Kidney epithelial cell (primary cell): ENCODE measurements around the gene IL17RB. TPM values are rescaled to one million over a fixed set of nuclear protein-coding genes. Genes with fewer than 3 reads are reported as not detected.

Experiments
- DNase-seq: peaks from one replicate; pipeline ENCODE4 v3.0.0-alpha.2; 2010; ENCODE audit warnings: low read depth
- H3K27me3 ChIP-seq: 2 replicates; pipeline ENCODE4 v1.6.0; 2011; ENCODE audit warnings: low read length; ENCODE audit not compliant: control insufficient read depth, insufficient read depth
- H3K36me3 ChIP-seq: 2 replicates; pipeline ENCODE4 v1.5.1; 2011; ENCODE audit warnings: low read length; ENCODE audit not compliant: control insufficient read depth, insufficient read depth
- H3K4me3 ChIP-seq: 2 replicates; pipeline ENCODE4 v1.5.1; 2011; ENCODE audit warnings: low read depth, mild to moderate bottlenecking, control low read depth, low read length
- CTCF ChIP-seq: IDR thresholded peaks from 2 replicates; pipeline ENCODE4 v1.5.1; 2011; ENCODE audit warnings: mild to moderate bottlenecking, moderate library complexity, low read length, control low read depth, inconsistent platforms; ENCODE audit not compliant: insufficient read depth, poor library complexity, severe bottlenecking
- total RNA-seq: library from RNA; depleted of rRNA; stranded (reverse); fragments of >200 nt; gene quantifications from 2 replicates; pipeline ENCODE4 v1.2.3, GENCODE V29; 2015

Gene IL17RB
- total RNA-seq, 1 donor from 2014 or later = 0.04 TPM

- DNase-seq = no peak
- no peaks in the 10 kb centered on the region for H3K27me3 ChIP-seq
- TF ChIP-seq CTCF = no peak
- no peaks in the 10 kb centered on the region for H3K36me3 ChIP-seq
- H3K4me3 ChIP-seq = peak overlapping the region; percentile 50
Observed at GRCh38 chr3:53892286-53892637, 45.9 kb downstream of the IL17RB start.

- no peaks in the 10 kb centered on the region for H3K27me3 ChIP-seq
- H3K36me3 ChIP-seq = no peaks in the 10 kb centered on the region
- H3K4me3 ChIP-seq = no peak overlapping the region
- TF ChIP-seq CTCF = no peak
- DNase-seq = no peak
Observed at GRCh38 chr3:53899750-53900149, 53.4 kb downstream of the IL17RB start.

- no peak for TF ChIP-seq CTCF
- DNase-seq = no peak
- H3K27me3 ChIP-seq = no peaks in the 10 kb centered on the region
Observed at GRCh38 chr3:53900666-53901331, 54.4 kb downstream of the IL17RB start.

GRCh38 chr3:53902067-53902466 lies 55.7 kb downstream of the IL17RB start:
- Histone ChIP-seq H3K36me3 (no peaks in the 10 kb centered on the region), H3K4me3 (no peak overlapping the region), H3K27me3 (no peaks in the 10 kb centered on the region)
- no peak for TF ChIP-seq CTCF
- DNase-seq = no peak

More at GRCh38 chr3:53900666-53901331, 54.4 kb downstream of the IL17RB start:
- H3K4me3 ChIP-seq = no peak overlapping the region
- no peaks in the 10 kb centered on the region for H3K36me3 ChIP-seq

- no peak for DNase-seq
- TF ChIP-seq CTCF = no peak
- Histone ChIP-seq H3K36me3 (no peaks in the 10 kb centered on the region), H3K4me3 (no peak overlapping the region), H3K27me3 (no peaks in the 10 kb centered on the region)
Observed at GRCh38 chr3:53902711-53903110, 56.3 kb downstream of the IL17RB start.

- Histone ChIP-seq H3K27me3 (no peaks in the 10 kb centered on the region), H3K36me3 (no peaks in the 10 kb centered on the region), H3K4me3 (no peak overlapping the region)
- no peak for TF ChIP-seq CTCF
- DNase-seq = no peak
Observed at GRCh38 chr3:53913401-53913800, 67.0 kb downstream of the IL17RB start.

Other genes with a start within 250 kb of the IL17RB start
- gene CHDH, start 149 bp upstream of the IL17RB start, total RNA-seq = 2.5 and 3.3 TPM in 2 replicates
- gene ACTR8, start 35.6 kb downstream of the IL17RB start, total RNA-seq = 31.3 and 39.2 TPM in 2 replicates
- 58.4 and 67.5 TPM in 2 replicates for gene SELENOK, start 45.3 kb downstream of the IL17RB start, total RNA-seq